NCI-H446 treated with DMSO at 0.1 percent for 48 hours (cell line): Measurements from ENCODE around the gene LRRC36.

ENCODE experiments used
- DNase-seq: peaks from one replicate; lab custom pipeline; 2025; lab: John Stamatoyannopoulos, UW

Gene LRRC36

DNA sequence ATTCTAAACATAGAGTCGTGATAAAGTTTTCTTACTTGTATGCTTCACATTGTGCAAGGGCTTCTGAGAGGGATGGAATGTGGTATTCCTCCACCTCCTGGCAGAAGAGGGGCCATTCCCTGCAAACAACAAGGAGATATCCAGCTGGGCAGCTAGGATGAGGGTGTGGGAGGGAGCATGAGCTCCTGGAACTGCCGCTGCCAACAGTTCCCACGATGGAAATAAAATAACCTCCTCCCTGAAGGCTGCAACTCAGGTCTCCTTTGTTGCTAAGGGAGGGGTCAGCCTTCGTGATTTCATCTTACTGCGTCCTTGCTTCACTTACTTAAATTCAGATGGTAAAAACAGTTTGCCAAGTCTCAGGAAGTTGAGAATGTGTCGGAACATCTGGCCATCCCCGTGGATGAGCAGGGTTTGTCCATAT lies 31.7 kb upstream of the LRRC36 start:
- no peak for DNase-seq

DNA sequence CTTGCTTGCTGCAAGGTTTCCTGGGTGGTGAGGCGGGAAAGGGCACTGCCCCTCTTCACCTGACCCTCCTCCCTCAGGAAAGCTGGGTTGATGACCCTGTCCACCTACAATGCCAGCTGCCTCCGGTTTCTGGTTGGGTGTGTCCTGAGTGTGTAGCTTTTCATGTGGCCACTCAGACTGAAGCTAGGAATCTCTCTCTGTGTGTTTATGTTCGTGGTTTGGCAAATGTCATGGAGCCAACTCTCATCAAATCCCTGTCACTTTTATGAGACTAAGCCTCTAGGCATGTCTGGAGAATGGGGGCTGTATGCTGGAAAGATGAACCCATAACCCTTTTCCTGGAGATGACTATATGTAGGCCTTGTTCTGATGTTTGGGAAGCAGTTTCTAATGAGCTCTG lies 30.2 kb upstream of the LRRC36 start:
- no peak for DNase-seq

- no peak for DNase-seq
Measured at GRCh38 chr16:67298277-67298676, 28.3 kb upstream of the LRRC36 start.

DNA sequence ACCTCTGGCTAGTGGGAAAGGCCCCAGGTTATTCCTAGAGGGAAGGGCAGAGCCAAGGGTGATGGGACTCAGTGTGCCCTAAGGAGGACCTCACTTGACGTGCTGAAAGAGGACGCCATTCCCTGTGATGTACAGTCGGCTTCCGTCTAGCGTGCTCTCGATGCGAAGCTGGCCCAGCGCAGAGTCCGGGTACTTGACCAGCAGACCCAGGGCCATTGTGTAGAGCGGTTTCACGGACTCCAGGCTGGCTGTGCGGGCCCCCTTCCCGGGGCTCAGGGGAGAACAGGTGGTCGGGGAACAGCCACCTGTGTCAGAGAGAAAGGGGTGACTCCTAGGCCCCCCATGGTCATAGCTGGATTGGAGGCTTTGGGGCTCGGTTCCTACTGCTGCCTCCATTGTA lies 27.3 kb upstream of the LRRC36 start:
- DNase-seq: no peak

- DNase-seq: no peak
Measured at GRCh38 chr16:67301080-67301782, 25.4 kb upstream of the LRRC36 start.

GRCh38 chr16:67302076-67302475 lies 24.5 kb upstream of the LRRC36 start:
- DNase-seq: no peak

DNA sequence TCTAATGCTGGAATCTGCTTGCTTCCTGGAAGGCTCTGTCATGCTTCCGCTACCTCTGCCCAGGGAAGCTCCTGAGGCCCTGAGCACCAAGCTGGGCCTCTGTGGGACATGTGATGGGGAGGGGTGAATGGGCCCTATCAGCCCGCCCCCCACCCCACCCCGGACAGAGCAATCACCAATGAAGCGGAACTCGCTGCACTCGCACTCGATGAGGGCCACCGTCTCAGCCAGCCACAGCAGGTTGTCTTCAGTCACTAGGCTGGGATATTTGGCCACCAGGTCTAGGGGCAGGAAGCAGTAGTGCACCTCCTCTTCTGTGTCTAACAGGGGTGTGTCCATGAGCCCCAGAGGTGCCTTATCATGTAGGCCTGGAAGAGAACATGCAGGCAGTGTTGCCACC lies 23.6 kb upstream of the LRRC36 start:
- no peak for DNase-seq

DNA sequence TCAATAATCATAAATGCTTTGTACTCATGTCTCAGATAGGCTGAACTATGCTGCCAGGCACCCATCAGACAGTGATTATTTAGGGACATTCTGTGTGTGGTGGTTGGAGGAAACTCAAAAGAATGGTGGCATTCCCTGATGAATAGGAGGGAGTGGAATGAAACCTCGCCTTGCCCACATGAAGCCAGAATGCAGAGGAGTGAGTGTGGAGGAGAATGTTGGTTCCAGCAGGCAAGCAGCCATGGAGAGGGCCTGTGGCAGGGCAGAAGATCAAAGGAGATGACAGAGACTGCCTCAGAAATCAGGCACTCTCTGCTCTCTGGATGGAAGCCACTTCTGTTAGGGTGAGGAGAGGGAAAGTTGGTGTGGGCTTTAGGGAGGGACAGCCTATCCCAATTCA lies 22.6 kb upstream of the LRRC36 start:
- DNase-seq: no peak

GRCh38 chr16:67305216-67306071 lies 21.2 kb upstream of the LRRC36 start:
- DNase-seq: no peak

- no peak for DNase-seq
Measured at GRCh38 chr16:67310561-67310960, 16.1 kb upstream of the LRRC36 start.

DNA sequence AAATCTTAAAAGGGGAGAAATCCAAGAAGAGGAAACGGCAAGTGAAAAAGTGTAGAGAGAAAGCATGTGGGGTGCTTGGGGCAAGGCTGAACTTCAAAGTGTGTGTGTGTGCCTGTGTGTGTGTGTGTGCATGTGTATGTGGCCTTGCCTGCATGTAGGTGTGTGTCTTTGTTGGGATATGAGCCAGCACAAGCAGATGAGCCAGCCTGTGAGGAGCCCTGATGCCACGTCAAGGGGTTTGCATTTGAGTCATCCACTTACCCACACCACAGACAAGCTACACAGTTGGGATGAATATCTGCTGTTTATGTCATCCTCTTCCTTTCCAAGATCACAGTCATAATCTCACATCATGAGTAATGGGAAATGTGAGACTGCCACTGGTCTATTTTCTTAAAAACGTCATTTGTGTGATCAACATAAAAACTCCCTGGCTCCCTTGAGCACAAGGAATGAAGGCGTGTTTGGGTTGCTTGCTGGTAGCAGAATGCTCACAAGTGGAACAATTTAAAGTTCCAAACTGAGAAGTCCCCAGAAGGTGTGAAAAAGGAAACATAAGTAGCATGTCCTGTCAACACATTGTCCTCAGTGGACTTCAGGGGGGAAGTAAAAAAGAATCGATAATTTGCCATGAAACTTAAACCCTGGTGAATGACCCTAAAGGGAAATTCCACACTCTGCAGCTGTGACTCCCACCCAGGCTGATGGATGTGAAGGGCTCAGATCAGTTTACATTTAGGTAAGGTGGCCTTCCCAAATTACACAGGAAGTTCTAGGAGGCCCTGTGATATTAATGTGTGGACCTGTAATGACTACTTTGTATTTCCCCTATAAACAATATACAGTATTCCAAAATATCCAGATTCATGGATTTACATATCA lies 14.8 kb upstream of the LRRC36 start:
- no peak for DNase-seq

GRCh38 chr16:67312719-67313118 lies 13.9 kb upstream of the LRRC36 start:
- no peak for DNase-seq

DNA sequence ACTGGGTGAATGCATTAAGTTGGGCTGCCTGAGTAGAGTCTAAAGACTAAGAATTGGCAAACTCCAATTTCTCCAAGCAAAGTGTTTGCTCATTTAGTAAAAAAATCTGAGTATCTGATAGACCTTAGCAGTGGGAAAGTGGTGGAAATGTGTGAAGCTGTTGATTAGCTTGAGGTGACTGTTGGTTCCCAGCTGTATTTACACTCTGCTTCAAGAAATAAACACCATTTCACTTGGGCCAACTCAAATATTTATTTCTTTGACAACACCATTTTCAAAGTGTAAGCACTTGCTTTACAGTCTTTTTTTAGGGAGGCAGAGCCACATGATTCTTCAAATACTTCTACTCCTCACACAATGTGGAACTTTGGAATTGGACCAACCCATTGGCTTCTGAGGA lies 8.8 kb upstream of the LRRC36 start:
- no peak for DNase-seq

DNA sequence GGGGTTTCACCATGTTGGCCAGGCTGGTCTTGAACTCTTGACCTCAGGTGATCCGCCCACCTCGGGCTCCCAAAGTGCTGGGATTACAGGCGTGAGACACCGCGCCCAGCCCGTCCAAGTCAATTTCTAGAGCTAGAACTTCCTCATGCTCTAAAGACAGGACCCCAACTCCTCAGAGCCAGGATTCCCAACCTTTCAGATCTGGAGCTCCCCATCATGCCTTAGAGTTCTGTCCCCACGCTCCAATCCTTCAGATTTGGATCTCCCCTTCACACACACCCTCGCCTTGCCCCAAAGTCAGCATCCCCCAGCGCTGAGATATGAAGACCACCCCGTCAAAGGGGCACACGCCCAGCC lies 522 bp upstream of the LRRC36 start:
- DNase-seq: no peak

- no peak for DNase-seq
Measured at GRCh38 chr16:67327743-67328142, 1.1 kb downstream of the LRRC36 start.

DNA sequence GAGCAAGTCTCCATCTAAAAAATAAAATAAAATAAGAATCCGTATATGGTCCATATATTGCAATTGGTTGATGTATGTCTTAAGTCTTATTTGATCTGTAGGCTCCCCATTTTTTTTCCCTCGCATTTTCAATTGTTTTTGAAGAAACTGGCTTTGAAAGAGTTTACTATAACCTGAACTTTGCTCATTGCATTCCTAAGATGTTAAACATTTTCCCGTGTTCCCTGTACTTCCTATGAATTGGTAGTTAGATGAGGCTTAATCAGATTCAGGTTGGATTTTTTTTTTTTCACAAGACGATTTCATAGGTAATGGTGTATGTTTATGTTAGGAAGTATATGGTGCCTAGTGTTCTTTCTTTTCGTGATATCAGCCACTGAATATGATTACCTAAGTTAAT lies 3.3 kb downstream of the LRRC36 start:
- DNase-seq: no peak

DNA sequence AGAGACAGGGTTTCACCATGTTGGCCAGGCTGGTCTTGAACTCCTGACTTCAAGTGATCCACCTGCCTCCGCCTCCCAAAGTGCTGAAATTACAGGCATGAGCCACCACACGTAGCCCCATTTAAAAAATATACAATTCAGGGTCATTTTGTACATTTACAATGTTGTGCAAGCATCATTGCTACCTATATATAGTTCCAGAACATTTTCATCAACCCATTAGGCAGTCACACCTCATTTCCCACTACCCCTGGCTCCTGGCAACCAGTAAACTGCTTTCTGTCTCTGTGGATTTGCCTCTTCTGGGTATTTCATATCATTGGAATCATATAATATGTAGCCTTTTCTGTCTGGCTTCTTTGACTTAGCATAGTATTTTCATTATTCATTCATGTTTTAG lies 6.7 kb downstream of the LRRC36 start:
- no peak for DNase-seq

DNA sequence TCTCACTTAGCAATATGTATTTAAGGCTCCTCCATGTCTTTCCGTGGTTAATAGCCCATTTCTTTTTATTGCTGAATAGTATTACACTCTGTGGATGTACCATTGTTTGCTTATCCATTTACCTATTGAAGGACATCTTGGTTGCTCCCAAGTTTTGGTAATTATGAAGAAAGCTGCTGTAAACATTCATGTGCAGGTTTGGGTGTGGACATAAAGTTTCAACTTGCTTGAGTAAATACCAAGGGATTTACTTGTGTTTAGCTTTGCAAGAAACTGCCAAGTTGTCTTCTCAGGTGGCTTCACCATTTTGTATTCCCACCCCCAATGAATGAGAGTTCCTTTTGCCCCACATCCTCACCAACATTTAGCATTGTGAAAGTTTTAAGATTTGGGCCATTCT lies 9.5 kb downstream of the LRRC36 start:
- no peak for DNase-seq

- DNase-seq: no peak
Measured at GRCh38 chr16:67336648-67337047, 10.0 kb downstream of the LRRC36 start.

DNA sequence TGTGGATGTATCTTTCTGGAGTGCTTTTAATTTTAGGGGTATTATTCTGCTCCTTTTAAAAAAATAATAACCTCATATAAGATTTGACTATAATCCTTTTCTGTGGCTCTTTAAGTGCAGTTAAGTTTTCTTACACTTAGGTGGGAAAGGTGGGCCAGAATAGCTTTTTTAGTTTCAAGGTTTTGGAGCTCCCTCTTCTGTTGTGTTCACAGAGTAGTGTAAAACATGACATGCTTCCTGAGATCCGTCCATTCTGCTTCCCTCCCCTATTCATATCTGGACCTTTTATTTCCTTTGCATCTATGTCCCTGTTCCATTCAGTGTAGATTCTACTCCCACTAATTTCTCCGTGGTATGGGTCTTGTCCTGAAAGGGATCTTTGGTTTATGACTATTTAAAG lies 12.8 kb downstream of the LRRC36 start:
- no peak for DNase-seq

DNA sequence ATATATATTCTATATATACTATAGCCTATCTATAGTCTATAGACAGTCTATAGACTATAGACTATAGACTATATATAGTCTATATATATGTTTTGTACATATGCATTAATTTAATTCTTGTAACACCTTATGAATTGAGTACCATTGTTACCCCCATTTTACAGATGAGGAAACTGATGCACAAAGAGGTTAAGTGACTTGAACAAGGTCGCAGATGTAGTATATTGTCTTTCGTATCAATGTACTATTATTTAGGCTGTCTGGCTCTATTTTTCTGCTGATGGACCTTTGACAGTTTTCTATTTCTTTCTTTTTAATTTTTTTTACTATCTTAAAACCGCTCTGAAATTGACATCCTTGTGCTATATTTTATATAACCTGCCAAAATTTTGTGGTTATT lies 14.6 kb downstream of the LRRC36 start:
- DNase-seq: no peak

- DNase-seq: no peak
Measured at GRCh38 chr16:67342616-67343015, 16.0 kb downstream of the LRRC36 start.

- no peak for DNase-seq
Measured at GRCh38 chr16:67345401-67345800, 18.8 kb downstream of the LRRC36 start.
